Gastroesophageal sphincter (tissue), 2 donors: ENCODE results near the gene EIF5.

Source experiments
- EP300 ChIP-seq: sonication (generic); formaldehyde crosslinking; IDR thresholded peaks from one replicate; pipeline ENCODE4 v1.6.1; 2017; ENCODE audit warnings: antibody characterized with exemption, mild to moderate bottlenecking
- POLR2A ChIP-seq, 2 donors: fragments of 450-650 bp; IDR thresholded peaks; one replicate each; pipeline ENCODE4 v1.6.1; 2017; ENCODE audit warnings: antibody characterized with exemption in 2 of 2, mild to moderate bottlenecking in 2 of 2, moderate library complexity in 1 of 2
- POLR2AphosphoS5 ChIP-seq: sonication (generic); formaldehyde crosslinking; IDR thresholded peaks from one replicate; pipeline ENCODE4 v1.6.1; 2017; ENCODE audit warnings: antibody characterized with exemption

DNA sequence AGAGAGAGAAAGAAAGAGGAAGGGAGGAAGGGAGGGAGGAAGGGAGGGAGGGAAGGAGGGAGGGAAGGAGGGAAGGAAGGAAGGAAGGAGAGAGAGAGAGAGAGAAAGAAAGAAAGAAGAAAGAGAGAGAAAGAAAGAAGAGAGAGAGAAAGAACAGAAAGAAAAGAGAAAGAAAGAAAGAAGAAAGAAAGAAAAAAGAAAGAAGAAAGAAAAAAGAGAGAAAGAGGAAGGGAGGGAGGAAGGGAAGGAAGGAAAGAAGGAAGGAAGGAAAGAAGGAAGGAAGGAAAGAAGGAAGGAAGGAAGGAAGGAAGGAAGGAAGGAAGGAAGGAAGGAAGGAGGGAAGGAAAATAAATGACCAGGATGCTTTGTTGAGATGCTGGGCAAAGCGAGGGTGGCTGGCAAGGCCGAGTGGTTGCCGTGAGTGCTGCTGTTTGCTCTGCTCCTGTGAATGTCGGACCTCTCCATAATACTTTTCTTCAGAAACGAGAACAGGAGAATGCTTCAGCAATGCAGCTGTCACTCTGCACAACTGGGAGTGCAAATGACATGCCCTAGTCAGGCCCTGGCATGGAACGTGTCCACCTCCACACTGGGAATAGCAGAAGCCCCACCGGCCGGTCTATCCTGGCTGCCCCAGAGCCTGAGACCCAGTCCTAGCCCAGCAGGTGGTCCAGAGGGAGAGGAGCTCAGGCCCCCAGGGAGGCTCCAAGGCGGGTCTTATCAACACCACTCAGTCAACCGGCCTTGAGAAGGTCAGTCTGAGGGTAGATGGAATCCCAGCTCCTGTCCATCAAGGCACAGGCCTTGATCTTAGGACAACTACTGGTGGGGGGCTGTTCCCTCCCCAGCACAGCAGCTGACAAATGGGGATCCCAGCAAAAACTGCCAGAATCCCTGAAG lies 25.1 kb upstream of the EIF5 start:
- no peak for TF ChIP-seq POLR2A (IDR thresholded peaks at IDR 0.05)
- TF ChIP-seq POLR2AphosphoS5 = no peak
- TF ChIP-seq EP300 = no peak
